H1 (cell line): ENCODE data around the gene PNO1. TPM values are rescaled to one million over a fixed set of nuclear protein-coding genes. Genes with fewer than 3 reads are reported as not detected.

Experiments used
- polyA plus RNA-seq, 7 experiments: library from polyadenylated mRNA; depleted of rRNA in 3 of 7; stranded (reverse) in 5 of 7; unstranded in 2 of 7; fragments of >200 nt in 5 of 7; fragments of 200-250 nt in 2 of 7; gene quantifications; 1 replicate in 5 of 7; 2 replicates in 1 of 7; 4 replicates in 1 of 7; pipeline versions ENCODE4 v1.2.1 to v1.2.3, GENCODE V29; 2011 to 2013; ENCODE audit warnings: missing spikeins in 2 of 7, mixed read lengths in 2 of 7
- total RNA-seq: library from RNA; stranded (reverse); fragmentation: NEBNext Ultra II Directional; extraction: Animal tissue kit (Norgen Biotek cat#: 25700); gene quantifications from 2 replicates; pipeline ENCODE4 v1.2.1, GENCODE V29; 2021

The PNO1 gene
- total and polyA plus RNA-seq, 2 of the 8 experiments (the other 6 are each of a cell fraction or from before 2014, with no cell fraction given) = 18.6 to 33.2 TPM

Other genes starting within 250 kb of the PNO1 start
- gene C1D, start 94.9 kb upstream of the PNO1 start, total RNA-seq = 20.5 and 24.1 TPM in 2 replicates
- 6.0 and 17.5 TPM in 2 replicates for gene C1D, start 94.9 kb upstream of the PNO1 start, polyA plus RNA-seq (2011; rRNA removed)
- gene PPP3R1, start 94.6 kb downstream of the PNO1 start, total RNA-seq = 82.1 and 85.1 TPM in 2 replicates
- gene PPP3R1, start 94.6 kb downstream of the PNO1 start, polyA plus RNA-seq (2011; rRNA removed) = 5.5 and 9.3 TPM in 2 replicates
- 4.6 and 5.7 TPM in 2 replicates for gene CNRIP1, start 162.1 kb downstream of the PNO1 start, total RNA-seq
- gene CNRIP1, start 162.1 kb downstream of the PNO1 start, polyA plus RNA-seq (2011; rRNA removed) = 5.0 and 7.0 TPM in 2 replicates
- gene PLEK, start 207.4 kb downstream of the PNO1 start, total RNA-seq = not detected in 2 replicates
- gene PLEK, start 207.4 kb downstream of the PNO1 start, polyA plus RNA-seq (2011; rRNA removed) = not detected in 2 replicates